HFF-Myc (cell line): ENCODE results near the gene PPCS.
"Not testable (repeated sequence)": the region's sequence is repeated elsewhere in the genome, so short reads cannot be mapped to it uniquely, and the experiment has no call there.

Source experiments
- DNase-seq: peaks from one replicate; pipeline ENCODE4 v3.0.0-alpha.2; 2011; ENCODE audit warnings: low read depth; ENCODE audit errors: extremely low read depth
- H3K4me3 ChIP-seq: replicated peaks from 2 replicates; pipeline ENCODE4 v1.5.1; 2011; ENCODE audit warnings: low read depth, mild to moderate bottlenecking, control low read depth, low read length
- TF ChIP-seq, protein P1 (sequence below): IDR thresholded peaks from 2 replicates; pipeline ENCODE4 v1.5.1; 2012; ENCODE audit warnings: mild to moderate bottlenecking, low read depth, low read length, control low read depth; ENCODE audit errors: missing control alignments

PPCS gene

GRCh38 chr1:42479621-42480020, 23.3 kb downstream of the PPCS start:
- no peak for DNase-seq
- H3K4me3 ChIP-seq, result no peak overlapping the region
- TF ChIP-seq, protein P1, sequence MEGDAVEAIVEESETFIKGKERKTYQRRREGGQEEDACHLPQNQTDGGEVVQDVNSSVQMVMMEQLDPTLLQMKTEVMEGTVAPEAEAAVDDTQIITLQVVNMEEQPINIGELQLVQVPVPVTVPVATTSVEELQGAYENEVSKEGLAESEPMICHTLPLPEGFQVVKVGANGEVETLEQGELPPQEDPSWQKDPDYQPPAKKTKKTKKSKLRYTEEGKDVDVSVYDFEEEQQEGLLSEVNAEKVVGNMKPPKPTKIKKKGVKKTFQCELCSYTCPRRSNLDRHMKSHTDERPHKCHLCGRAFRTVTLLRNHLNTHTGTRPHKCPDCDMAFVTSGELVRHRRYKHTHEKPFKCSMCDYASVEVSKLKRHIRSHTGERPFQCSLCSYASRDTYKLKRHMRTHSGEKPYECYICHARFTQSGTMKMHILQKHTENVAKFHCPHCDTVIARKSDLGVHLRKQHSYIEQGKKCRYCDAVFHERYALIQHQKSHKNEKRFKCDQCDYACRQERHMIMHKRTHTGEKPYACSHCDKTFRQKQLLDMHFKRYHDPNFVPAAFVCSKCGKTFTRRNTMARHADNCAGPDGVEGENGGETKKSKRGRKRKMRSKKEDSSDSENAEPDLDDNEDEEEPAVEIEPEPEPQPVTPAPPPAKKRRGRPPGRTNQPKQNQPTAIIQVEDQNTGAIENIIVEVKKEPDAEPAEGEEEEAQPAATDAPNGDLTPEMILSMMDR, result no peak

DNA sequence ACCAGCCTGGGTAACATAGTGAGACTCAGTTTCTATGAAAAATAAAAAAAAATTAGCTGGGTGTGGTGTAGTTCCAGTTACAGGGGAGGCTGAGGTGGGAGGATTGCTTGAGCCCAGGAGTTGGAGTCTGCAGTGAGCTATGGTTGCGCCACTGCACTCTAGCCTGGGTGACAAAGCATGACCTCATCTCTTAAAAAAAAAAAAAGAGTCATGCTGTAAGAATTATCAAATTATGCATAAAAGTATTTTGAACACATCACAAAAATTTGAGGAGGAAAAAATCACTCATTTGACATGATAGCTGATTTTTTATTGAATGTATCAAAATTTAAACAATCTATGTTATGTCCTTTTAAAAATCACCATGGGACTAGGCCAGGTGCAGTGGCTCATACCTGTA, 24.6 kb downstream of the PPCS start:
- H3K4me3 ChIP-seq, result no peak overlapping the region
- TF ChIP-seq, protein P1, result no peak
- DNase-seq, result no peak

DNA sequence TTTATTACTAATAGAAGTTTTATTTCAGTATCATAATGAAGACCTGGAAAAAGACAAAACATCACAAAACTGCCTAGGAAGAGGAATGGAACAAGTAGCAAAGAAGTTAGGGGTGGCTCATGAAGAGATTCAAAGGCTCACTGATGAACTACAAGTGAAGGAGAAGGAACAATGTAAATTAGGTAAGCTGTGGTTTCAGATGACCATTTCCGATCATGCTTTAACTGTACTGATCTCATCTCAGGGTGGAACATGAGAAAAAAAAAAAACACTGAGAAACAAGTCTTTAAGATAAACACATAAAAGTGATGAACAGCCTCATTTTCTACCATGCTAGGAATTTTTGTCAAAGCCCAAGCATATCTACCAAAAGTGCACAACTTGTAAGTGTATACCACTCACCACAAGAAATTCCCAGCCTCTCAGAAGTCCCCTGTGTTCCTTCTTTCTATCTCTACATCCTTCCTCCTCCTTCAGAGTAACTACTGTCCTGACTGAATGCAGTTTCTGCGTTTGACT, 26.4 kb downstream of the PPCS start:
- no peak overlapping the region for H3K4me3 ChIP-seq
- TF ChIP-seq, protein P1, result no peak
- DNase-seq, result no peak

DNA sequence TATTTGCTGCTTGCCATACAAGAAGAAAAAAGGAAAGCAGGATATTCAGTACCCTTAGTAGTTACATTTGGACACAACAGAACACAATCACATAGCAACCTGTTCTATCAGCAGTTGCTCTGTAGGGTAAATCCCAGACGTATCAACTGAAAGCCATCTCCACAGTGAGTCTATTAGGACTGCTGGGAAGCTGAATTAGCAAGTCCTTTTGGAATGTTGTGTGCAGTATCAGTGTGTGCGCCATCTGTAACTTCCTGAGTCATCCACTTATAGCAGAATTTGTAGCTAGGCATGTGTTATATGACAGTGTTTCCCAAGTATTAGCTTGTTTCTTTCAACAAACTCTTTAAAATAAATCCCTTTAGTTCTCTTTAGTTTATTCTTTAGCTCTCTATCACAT, 28.0 kb downstream of the PPCS start:
- DNase-seq, result peak; percentile 82
- no peak overlapping the region for H3K4me3 ChIP-seq
- TF ChIP-seq, protein P1, result no peak

DNA sequence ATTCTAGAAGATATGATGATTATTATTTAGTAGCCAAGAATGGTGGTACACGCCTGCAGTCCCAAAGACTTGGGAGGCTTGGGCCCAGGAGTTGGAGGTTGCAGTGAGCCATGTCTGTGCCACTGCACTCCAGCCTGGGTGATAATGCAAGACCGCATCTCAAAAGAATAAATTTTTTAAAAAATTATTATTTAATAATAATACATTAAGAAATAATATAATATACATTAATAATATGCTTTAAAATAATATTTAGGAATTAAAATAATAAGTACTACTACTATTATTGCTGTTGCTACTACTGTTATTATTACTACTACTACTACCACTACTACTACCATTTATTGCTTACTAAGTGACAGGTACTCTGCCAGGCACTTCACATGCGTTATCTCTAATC, 33.9 kb downstream of the PPCS start:
- TF ChIP-seq, protein P1, result no peak
- DNase-seq, result no peak
- H3K4me3 ChIP-seq, result no peak overlapping the region

DNA sequence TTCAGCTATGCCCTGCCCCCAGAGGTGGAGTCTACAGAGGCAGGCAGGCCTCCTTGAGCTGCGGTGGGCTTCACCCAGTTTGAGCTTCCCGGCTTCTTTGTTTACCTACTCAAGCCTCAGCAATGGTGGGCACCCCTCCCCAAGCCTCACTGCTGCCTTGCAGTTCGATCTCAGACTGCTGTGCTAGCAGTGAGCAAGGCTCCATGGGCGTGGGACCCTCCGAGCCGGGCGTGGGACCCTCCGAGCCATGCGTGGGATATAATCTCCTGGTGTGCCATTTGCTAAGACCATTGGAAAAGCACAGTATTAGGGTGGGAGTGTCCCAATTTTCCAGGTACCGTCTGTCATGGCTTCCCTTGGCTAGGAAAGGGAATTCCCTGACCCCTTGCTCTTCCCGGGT, 45.7 kb downstream of the PPCS start:
- DNase-seq, H3K4me3 ChIP-seq: not testable (repeated sequence)

DNA sequence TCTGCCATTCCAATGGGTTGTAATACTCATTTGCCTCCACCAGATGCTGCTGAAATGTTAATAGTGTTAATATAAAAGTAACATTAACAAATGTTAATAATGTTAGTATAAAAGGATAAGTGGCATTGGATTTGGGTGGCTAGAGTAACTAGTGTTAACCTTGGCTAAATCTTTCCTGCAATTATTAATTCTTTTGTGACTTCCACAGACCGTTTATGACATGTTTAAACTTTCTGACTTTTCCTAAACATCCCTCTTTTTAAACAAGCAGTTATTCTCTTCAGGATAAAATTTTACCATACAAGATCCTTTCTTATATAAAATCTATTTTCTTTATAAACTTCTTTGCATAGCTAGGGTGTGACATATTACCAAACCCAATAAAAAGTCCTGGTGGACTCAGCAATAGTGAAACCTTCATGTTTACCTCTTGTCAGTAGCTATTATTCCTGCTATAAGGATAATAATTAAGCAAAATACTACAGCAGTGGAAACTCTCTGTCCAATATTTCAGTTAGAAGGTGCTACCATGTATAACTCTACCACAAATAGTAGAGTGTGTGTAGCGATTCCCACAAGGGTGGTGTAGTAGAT, 48.3 kb downstream of the PPCS start:
- no peak for DNase-seq
- no peak overlapping the region for H3K4me3 ChIP-seq
- TF ChIP-seq, protein P1, result no peak
